HG03095 (cell line): ENCODE results near the gene ANAPC5.
"Not testable (repeated sequence)": the region's sequence is repeated elsewhere in the genome, so short reads cannot be mapped to it uniquely, and the experiment has no call there.

Experiments
- ATAC-seq: cut with Tn5 transposase; IDR thresholded peaks from one replicate; pipeline ENCODE4 v1.9.1; 2021; ENCODE audit warnings: moderate library complexity; ENCODE audit not compliant: unreplicated experiment

ANAPC5 gene

GRCh38 chr12:121318121-121318520 lies 34.1 kb downstream of the ANAPC5 start:
- no peak for ATAC-seq

- no peak for ATAC-seq
Measured at GRCh38 chr12:121314431-121314830, 37.8 kb downstream of the ANAPC5 start.

- ATAC-seq, result not testable (repeated sequence)
Measured at GRCh38 chr12:121310231-121310630, 42.0 kb downstream of the ANAPC5 start.

- ATAC-seq, result not testable (repeated sequence)
Measured at GRCh38 chr12:121307397-121307796, 44.8 kb downstream of the ANAPC5 start.

- no peak for ATAC-seq
Measured at GRCh38 chr12:121304306-121304705, 47.9 kb downstream of the ANAPC5 start.

GRCh38 chr12:121301876-121302275 lies 50.3 kb downstream of the ANAPC5 start:
- ATAC-seq, result no peak

GRCh38 chr12:121300083-121300819 lies 52.0 kb downstream of the ANAPC5 start:
- no peak for ATAC-seq

- ATAC-seq, result no peak
Measured at GRCh38 chr12:121299662-121300061, 52.5 kb downstream of the ANAPC5 start.

GRCh38 chr12:121298411-121298810 lies 53.8 kb downstream of the ANAPC5 start:
- ATAC-seq, result not testable (repeated sequence)

GRCh38 chr12:121297435-121297991 lies 54.7 kb downstream of the ANAPC5 start:
- ATAC-seq, result peak; percentile 6

- peak; percentile 70 for ATAC-seq
Measured at GRCh38 chr12:121296618-121297434, 55.4 kb downstream of the ANAPC5 start, which contains the start of gene CAMKK2. Gene CAMKK2 (minus strand): TSS chr12:121296709. CDS start chr12:121274526, 22,183 bp downstream.

- peak; percentile 16 for ATAC-seq
Measured at GRCh38 chr12:121295746-121296617, 56.2 kb downstream of the ANAPC5 start.

GRCh38 chr12:121295116-121295745 lies 57.0 kb downstream of the ANAPC5 start:
- ATAC-seq, result no peak

- no peak for ATAC-seq
Measured at GRCh38 chr12:121294151-121294889, 57.9 kb downstream of the ANAPC5 start.

GRCh38 chr12:121293603-121294002 lies 58.6 kb downstream of the ANAPC5 start:
- ATAC-seq, result no peak

- no peak for ATAC-seq
Measured at GRCh38 chr12:121290410-121290809, 61.8 kb downstream of the ANAPC5 start.

GRCh38 chr12:121289962-121290361 lies 62.2 kb downstream of the ANAPC5 start:
- no peak for ATAC-seq

- ATAC-seq, result no peak
Measured at GRCh38 chr12:121288986-121289385, 63.2 kb downstream of the ANAPC5 start.

- ATAC-seq, result peak; percentile 50
Measured at GRCh38 chr12:121288158-121288845, 63.9 kb downstream of the ANAPC5 start.
